Measurements from ENCODE around the gene CPA5. TPM values are rescaled to one million over a fixed set of nuclear protein-coding genes. Genes with fewer than 3 reads are reported as not detected.
A peak's percentile ranks its signal among the peaks of the same experiment; 100 is the strongest.

Gene CPA5
- total and polyA plus RNA-seq, 2 experiments from 2014 or later = 0.98 TPM; not detected in 1

DNA sequence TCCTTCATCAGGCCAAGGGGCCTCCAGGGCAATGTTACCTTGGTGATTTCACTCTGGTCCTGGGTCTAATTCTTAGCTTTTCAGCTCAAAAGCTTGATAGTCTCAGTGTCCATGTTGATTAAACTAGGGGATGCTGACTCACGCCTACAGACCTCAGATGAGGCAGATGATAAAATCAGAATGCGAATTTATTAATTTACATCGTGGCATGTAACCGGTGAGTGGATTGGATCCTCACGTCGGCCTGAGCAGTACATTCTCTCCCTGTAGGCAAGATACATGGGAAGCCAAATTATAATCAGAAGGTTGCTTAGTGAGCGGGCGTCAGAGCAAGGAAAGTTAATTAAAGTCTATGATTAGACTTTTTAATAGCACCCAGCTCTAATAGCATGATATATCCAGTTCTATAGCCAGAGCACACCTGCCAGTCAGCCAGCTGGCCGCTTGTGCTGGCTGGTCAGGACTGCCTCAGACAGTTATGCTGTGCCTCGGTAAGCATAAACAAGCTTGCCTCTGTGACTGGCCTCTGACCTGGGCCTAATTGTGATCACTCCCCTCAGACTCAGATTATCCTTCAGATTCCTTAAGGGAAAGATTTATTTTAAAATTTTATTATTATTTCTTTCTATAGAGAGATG lies 20.2 kb upstream of the CPA5 start:
- Histone ChIP-seq H3K36me3 (no peaks in the 10 kb centered on the region), H3K4me1 (ENCODE audit: low read depth) (no peaks in the 10 kb centered on the region), H3K27me3 (no peaks in the 10 kb centered on the region), H3K27ac (no peak overlapping the region), H3K4me3 (no peak overlapping the region), H3K9me3 (ENCODE audit: low read depth) (no peaks in the 10 kb centered on the region)
- DNase-seq (ENCODE audit: low read depth in 1 of 2, low spot score in 1 of 2) = no peak
- TF ChIP-seq, protein P1, sequence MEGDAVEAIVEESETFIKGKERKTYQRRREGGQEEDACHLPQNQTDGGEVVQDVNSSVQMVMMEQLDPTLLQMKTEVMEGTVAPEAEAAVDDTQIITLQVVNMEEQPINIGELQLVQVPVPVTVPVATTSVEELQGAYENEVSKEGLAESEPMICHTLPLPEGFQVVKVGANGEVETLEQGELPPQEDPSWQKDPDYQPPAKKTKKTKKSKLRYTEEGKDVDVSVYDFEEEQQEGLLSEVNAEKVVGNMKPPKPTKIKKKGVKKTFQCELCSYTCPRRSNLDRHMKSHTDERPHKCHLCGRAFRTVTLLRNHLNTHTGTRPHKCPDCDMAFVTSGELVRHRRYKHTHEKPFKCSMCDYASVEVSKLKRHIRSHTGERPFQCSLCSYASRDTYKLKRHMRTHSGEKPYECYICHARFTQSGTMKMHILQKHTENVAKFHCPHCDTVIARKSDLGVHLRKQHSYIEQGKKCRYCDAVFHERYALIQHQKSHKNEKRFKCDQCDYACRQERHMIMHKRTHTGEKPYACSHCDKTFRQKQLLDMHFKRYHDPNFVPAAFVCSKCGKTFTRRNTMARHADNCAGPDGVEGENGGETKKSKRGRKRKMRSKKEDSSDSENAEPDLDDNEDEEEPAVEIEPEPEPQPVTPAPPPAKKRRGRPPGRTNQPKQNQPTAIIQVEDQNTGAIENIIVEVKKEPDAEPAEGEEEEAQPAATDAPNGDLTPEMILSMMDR (IDR thresholded peaks at IDR 0.05; ENCODE audit: low read depth, low read length) = no peak

DNA sequence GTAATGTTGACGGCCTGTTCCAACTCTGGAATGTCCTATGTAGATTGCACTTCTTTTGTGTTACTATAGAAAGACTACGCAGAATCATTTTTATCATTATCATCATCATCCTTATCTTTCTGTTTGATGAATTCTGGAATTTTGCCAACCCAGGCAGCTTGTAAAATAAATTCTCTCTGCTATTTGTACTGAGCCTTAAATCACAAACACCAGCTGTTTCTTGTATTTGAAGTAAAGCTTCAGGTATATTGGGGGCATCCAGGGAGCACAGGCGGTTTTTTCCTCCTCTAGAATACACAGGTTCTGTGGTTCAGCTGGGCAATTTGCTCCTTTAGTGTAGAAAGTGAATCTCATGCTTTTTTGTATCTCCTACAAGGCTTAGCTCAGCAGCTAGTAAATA lies 14.9 kb upstream of the CPA5 start:
- no peak for DNase-seq (ENCODE audit: low read depth in 1 of 2, low spot score in 1 of 2)
- no peak overlapping the region for H3K4me3 ChIP-seq
- H3K36me3 ChIP-seq = no peaks in the 10 kb centered on the region
- TF ChIP-seq, protein P1 (IDR thresholded peaks at IDR 0.05; ENCODE audit: low read depth, low read length) = no peak
- H3K9me3 ChIP-seq (ENCODE audit: low read depth) = no peaks in the 10 kb centered on the region
- no peaks in the 10 kb centered on the region for H3K4me1 ChIP-seq (ENCODE audit: low read depth)
- H3K27me3 ChIP-seq = no peaks in the 10 kb centered on the region
- H3K27ac ChIP-seq = no peak overlapping the region

DNA sequence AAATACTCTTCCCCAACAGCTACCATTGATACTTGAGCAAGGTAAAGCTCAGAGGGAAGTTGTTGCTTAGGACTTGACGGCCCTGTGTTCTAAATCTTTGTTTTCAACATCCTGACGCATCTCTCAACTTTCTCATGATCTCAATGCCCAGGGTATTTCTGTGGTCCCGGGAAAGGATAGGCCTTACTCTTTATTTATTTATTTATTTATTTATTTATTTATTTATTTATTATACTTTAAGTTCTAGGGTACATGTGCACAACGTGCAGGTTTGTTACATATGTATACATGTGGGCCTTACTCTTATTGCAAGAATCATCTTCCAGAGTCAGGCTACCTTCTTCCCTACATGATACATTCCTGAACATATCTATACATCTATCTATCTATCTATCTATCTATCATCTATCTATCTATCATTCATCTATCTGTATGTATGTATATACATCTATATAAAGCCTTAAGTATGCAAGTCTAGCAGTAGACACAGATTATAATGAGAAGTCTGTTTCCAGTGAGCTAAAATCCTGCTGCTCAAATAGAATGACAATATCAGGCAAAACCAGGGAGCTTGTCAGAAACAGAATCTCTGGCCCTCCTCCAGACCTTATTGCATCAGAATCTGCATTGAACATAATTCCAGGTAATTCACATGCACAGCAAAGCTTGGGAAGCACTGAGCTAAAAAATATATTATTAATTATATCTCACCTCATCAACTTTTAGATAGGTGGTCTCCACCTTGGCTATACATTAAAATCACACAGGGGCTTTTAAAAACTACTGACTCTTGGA lies 12.2 kb upstream of the CPA5 start:
- no peaks in the 10 kb centered on the region for H3K4me1 ChIP-seq (ENCODE audit: low read depth)
- H3K27me3 ChIP-seq = no peaks in the 10 kb centered on the region
- DNase-seq (ENCODE audit: low read depth in 1 of 2, low spot score in 1 of 2) = no peak
- no peak overlapping the region for H3K27ac ChIP-seq
- no peaks in the 10 kb centered on the region for H3K9me3 ChIP-seq (ENCODE audit: low read depth)
- TF ChIP-seq, protein P1 (IDR thresholded peaks at IDR 0.05; ENCODE audit: low read depth, low read length) = no peak
- H3K36me3 ChIP-seq = no peaks in the 10 kb centered on the region
- no peak overlapping the region for H3K4me3 ChIP-seq

DNA sequence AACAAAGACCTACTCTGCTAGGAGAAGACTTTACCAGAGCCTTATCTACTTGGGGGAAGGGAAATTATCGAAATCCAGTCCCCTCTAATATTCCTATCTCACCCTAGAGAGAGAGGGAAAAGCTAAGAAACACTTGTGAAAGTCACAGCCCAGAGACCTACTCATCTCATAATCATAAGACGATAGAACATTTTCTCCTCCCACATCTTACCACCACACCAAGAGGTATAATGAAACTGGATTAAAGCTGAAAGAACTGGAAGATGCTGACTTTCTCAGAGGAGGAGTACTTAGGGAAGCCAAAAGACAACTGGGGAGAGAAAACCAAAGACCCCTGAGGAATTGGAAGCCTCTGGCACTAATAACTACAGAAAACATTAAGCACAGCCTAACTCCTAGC lies 10.8 kb upstream of the CPA5 start:
- Histone ChIP-seq H3K27ac (no peak overlapping the region), H3K9me3 (ENCODE audit: low read depth) (no peaks in the 10 kb centered on the region), H3K4me1 (ENCODE audit: low read depth) (no peaks in the 10 kb centered on the region), H3K4me3 (no peak overlapping the region), H3K36me3 (no peaks in the 10 kb centered on the region), H3K27me3 (no peaks in the 10 kb centered on the region)
- TF ChIP-seq, protein P1 (IDR thresholded peaks at IDR 0.05; ENCODE audit: low read depth, low read length) = no peak
- no peak for DNase-seq (ENCODE audit: low read depth in 1 of 2, low spot score in 1 of 2)

DNA sequence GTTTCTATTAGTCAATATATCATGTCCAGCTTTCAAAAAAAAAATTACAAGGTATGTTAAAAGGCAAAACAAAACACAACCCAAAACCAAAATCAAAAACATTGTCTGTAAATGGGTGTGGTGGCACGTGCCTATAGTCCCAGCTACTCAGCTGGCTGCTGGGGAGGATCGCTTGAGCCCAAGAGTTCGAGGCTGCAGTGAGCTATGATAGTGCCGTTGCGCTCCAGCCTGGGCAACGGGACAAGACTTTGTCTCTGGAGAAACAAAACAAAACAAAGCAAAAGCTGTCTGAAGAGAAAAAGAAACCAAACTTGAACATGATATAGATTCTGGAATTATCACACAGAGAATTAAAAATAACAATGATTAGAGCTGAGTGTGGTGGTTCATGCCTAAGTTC lies 10.3 kb upstream of the CPA5 start:
- Histone ChIP-seq H3K36me3 (no peaks in the 10 kb centered on the region), H3K27me3 (no peaks in the 10 kb centered on the region), H3K27ac (no peak overlapping the region), H3K9me3 (ENCODE audit: low read depth) (no peaks in the 10 kb centered on the region), H3K4me3 (no peak overlapping the region), H3K4me1 (ENCODE audit: low read depth) (no peaks in the 10 kb centered on the region)
- TF ChIP-seq, protein P1 (IDR thresholded peaks at IDR 0.05; ENCODE audit: low read depth, low read length) = no peak
- DNase-seq (ENCODE audit: low read depth in 1 of 2, low spot score in 1 of 2) = peak in 1 of 2 donors; percentile 55

Measured in cardiac muscle cell (in vitro differentiated cells and primary cell).